Stimulated activated CD8-positive, alpha-beta memory T cell treated with anti-CD3 and anti-CD28 coated beads, Interleukin-2, amount 100 ng/mL, for 48 hours (primary cell): ENCODE data around the gene TUB.

Source experiments
- DNase-seq, 2 donors: peaks; one replicate each; pipeline ENCODE4 v3.0.0-alpha.2; 2020; ENCODE audit warnings: low read depth in 2 of 2

TUB gene

DNA sequence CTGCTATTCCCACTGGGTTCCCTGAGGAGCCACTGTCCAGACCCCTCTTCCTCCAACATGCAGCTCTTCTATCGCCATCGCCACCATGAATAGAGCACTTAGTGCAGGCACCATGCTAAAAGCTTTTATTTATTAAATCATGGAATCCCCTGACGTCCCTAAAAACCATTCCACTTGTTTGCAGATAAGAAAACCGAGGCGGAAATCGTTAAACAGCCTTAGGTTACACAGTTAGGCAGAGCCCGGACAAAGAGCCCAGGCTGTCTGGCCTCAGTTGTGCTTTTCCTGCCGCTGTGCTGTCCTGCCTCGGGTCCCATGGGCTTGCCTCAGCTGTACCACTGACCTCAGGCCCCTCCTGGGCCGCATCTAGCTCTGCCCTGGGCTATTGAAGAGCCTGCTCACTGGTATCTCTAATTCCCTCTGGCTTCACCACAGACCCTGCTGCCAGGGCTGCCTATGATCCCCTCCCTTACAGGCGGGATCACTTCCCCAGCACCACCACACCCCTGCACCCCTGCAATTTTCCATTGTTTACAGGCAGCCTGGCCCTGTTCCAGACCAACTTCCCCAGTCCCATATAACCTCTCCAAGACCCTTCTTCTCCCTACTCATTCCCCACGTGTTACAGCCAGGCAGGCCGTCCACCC lies 13.0 kb upstream of the TUB start:
- DNase-seq: no peak

DNA sequence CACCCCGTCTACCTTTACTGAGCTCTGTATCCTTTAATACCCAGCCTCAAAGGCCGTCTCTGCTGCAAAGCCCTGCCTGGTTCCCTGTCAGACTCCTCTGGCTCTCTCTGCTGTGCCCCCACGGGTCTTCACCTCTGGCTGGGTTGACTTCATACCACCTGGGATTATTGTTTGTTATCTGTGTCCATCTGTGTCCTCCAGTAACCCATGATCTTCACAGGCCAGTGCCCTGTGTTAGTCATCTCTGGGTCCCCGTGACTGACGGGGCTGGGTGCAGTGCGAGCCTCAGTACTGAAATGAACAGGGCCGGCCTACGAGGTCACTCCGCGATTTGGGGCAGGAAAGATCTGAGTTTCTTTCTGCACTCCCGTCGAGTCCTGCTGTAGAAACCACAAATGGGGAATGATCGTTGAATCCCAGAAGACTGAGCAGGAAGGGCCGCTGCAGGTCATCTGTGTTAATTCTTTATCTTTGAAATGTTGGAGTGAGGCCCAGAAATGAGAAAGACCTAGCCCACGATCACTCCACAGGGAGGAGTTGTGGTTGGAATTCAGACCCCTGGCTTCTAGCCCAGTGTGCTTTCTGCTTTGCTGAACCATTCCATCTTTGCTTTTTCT lies 12.3 kb upstream of the TUB start:
- DNase-seq: no peak

DNA sequence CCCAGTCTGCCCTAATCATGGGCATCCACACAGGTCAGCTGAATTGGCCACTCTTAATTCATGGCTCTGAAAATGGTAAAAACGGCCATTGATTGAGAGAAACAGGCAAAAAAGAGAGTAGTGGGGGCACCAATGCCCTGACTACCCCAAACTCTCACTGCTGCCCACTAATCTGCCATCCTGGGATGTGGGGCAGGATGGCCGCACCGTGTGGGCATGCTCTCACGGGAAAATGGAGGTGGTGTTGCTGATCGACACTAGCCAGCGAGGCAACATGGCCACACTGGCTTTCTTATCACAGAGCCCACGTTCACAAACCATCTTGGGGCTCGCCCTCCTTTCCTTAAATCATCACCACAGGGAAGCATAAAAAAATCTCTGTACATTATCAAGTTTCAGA lies 11.2 kb upstream of the TUB start:
- DNase-seq: no peak

DNA sequence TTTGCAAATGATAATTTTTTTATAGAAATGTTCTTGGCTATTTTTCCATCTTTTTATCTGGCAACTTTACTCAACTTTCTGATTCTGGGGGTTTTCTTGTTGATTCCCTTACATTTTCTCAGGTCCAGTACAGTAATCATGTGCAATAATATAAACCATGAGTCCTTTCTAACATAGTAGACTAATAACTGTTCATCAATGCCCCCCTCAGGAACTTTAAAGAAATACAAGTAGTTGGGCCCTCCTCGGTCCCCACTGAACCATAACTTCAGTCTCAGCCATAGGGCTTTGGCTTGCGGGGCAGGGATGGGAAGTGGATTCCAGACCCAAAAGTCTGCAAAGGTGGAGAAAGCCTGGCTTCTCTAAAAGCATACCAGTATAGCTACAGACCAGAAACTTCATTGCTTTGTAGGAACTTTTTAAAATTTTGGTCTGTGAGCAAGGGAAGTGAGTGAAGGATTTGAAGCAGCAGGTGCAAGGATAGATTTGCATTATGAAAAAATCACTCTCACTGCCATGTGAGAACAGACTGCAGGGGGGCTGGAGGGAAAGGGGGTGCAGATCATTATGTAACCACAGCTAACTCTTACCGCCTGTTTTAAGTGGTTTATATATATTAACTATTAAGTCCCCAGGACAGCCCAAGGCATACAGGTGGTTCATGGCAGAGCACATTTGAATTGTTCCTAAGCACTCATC lies 10.4 kb upstream of the TUB start:
- no peak for DNase-seq

DNA sequence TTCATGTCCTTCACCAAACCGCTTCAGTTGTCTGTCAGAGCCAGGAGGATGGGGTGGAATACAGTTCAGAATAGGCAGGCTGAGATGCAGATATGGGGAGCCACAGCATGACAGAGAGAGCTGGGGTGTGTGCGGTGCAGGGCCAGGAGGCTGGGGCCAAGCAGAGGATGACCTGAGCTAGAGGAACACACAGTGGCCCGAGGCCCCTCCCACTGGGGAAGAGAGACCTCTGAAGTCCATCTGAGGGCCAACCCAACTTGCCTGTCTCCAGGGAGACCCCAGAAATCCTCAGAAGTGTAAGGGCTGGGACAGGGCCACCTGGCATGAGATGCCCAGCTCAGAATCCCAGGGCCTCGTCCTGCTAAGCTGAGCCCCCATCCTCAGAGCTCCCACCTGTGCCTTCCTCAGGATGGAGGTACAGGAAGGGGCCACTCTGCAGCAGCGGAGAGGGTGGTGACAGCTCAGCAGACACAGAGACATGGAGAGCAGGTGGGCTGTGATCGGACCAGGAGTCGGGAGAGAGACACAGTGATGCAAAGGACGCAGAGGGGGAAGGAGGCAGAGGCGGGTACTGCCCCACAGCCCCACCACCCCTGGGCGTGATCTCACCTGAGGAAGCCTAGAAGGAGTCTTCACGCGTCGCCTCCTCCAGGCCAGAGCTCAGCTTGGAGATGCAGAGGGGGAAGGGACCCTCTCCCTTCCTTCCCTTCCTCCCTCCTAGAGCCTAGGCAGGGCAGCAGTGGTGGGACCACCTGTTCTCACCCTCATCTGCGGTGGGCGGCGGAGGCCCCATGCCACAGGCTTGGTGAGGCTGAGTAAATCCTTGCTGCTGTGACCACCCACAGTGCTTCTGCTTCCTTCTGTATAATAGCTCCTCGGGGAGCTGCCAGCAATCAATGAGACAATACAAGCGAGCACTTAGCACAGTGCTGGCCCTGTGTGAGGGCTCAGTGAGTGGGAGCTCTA lies 9.1 kb upstream of the TUB start:
- no peak for DNase-seq

DNA sequence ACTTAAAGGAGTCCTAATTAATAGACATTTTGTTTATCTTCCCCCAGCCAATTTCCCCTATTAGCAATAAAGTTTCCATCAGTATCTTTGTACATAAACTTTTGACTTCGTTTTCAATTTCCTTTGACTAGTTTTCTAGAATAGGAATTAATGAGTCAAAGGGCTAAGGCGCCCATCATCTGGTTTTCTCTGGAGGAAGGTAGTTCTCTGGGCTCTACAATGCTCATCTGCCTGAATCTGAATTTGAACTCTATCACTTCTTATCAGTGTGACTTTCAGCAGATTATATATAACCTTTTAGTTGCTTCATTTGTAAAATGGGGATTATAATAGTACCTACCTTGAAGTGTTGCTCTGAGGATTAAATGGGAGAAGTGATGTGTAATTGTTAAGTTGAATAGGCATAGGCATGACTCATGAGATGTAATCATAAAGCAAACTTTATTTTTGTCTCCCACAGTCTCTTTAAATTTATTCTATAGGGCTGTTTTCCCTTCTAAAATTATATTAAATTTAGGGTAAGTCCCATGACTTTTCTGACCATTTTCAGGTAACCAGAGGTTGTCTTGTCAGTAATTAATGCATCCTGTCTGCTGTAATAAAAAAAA lies 5.8 kb upstream of the TUB start:
- no peak for DNase-seq

DNA sequence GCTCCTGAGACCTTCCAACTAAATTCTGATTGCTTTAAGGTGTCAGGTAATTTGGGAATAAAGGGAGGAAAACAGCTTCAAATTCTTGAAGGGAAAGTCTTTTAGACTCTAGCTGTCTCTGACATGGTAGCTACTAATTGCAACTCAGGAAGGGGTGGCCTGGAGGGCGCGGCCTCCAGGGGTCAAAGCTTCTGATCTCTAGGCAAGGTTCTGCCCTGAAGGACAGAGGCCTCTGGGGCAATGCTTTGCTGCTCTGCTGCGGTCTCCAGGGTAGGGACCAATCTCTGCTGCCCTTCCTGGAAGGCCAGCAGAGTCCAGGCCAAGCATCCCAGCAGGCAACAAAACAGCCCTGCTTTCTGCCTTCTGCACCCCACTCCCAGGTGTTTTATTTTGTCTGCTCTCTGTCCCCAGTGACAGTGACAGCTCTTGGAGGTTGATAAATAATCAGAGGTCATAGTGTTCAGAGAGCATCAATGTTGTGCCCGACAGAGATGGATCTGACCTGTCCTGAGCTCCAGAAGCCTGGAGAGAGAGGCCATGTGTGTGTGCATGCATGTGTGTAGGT lies 1.8 kb upstream of the TUB start:
- no peak for DNase-seq

DNA sequence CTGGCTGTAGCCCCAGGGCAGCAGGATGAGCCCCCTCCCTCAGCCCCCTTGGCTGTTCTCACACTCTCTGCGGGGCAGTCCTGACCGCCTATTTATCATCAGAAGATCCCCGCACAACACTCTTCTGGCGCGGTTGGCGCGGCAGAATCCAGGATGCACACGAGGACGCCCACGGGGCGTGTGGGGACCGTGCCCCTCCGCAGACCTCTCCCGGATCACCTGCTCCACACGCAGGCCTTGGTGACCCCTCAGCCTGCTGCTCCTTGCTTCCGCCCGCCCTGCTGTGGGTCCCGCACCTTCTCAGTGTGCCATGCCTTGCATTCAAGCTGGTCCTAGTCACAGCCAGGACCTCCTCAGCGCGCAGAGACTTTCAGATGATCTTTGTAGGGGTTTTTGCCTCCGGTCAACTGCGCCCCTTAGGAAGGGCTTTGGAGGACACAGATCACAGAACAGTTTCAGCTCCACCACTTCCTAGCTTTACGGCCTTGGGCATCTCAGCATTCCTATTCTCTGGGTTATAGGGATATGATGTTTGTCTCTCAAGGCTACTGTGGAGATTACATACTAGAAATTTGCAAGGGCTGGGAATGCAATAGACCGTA lies 841 bp upstream of the TUB start:
- DNase-seq: no peak

DNA sequence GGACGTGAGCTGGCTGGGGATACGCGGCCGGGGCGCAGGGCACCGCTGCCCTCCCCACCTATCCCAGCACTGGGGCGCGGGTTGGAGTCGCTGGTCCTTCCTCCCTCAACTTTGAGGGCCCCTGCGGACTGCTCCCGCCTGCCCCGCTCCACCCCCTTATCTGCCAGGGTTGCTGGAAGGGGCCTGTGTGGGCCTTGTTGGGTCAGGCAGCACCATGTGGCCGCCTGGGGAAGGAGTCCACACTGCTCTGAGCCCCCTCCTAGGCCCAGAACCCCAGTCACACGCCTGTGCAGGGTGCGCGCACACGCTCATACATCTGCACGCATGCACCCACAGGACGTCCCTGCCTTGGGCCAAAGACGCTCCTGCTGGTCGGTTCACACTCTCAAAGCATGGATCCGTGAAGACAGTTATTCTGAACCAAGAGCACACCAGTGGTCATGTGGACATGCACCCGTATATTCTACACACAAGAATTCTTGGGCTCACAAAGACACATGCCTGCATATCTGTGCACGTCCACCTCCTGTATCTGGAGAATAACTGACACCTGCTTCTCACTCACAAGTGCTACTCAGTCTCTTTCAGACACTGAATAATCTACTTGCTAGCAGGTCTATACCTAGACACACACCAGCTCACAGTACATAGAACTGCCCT lies 710 bp downstream of the TUB start:
- DNase-seq: no peak

DNA sequence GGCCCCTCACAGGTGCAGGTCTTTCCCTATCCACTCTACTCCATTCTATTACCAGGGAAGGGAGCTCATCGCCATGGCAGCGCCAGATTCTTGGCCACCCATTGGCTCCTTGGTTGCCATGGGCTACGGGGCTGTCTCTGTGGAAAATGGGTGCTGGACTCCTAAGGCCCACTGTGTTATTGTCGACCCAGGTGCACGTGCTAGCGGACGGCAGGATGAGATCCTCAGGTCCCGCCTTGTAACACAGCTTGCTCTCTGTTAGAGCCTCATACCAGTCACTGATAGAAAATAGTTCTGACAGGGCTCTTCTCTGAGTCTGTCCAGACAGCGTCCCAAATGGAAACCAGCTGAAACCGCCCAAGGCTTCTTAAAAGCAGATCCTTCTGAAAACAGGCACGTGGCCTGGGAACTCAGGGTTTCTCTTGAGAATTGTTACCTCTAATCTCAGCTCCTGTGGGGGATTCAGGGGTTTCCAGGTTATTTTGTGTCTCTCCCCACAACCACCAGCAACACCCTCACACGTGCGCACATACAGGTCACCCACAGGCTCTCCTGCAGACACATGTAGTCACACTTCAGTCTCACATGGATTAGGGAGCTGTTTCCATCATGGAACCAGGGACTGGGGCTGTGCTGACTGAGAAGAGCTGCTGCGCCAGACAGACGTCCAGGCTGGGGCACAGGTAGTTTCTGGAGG lies 1.5 kb downstream of the TUB start:
- DNase-seq: no peak

DNA sequence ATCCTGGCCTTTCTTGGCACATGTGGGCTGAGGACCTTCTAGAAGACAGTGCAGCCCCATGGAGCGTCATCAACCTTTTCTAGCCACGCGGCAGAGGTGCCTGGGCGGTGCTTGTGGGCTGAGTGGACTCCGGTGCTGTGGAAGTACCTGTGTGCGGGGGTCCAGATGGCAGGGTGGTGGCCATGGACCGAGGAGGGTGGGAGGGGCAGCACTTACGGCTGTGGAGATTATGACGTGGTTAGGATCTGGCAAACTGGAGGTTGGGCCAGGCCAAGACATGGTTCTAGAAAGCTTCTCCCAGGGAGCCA lies 2.0 kb downstream of the TUB start:
- no peak for DNase-seq

DNA sequence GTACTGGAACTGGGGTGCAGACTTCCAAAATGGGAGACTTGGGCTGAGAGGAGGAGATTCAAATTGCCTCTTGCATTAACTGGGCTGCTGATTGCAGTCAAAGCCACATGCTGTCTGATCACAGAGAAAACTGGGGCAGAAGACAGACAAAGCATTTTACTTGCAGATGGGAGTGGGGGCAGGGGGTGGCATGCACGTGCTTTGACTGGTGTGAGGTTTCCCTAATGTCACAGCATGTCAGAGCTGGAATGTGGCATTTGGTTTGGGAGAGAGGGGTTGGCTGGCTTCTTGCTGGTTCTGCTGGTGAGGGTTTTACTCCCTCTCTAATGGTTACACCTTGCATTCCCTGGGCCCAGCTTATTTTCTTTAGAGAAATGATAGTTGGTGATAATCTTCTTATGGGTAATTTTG lies 2.9 kb downstream of the TUB start:
- DNase-seq: no peak

DNA sequence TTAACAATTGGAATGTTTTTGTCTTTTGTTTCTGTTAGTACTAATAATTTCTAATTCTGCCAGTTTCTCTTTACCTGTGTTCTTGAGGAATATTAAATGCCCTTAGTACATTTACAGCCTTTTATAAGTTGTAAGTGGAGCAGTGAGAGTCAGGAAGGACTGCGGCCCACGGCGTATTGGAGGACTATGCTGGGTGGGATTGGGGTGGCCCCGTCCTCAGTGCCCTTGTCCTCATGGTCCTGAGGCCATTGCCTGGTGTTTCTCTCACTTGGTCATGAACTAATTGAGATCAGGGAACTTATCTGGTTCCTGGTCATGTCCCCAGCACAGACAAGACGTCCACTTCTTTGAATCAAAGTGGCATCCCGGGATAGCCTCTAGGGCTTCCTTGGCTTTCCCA lies 3.3 kb downstream of the TUB start:
- no peak for DNase-seq

DNA sequence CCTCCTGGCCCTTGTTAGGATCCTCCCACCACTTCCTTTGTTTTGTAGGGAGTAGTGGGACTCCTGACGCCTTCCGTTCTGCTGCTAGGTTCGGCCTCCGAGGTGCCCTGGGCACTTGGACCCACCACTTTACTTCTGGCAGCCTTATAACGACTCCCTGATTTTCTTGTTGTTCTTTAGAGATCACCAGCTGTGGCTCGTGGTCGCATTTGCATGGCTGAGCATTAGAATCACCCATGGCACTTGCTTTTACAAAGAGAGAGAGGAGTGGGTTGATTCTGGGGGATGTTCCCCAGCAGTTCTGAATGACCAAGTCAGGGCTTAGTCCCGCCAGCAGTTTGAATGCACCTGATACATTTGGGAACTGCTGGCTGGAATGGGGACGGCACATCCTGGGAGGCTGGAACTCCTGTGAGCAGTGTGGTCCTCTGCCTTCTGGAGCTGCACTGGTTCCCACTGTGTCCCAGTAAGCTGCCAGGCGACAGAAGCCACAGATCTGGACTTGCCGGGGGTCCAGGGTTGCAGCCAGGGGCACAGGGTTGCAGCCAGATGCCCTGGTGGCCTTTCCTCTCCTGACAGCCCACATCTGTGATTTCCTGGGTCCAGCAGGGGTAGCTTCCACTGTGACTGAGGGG lies 4.1 kb downstream of the TUB start:
- no peak for DNase-seq

DNA sequence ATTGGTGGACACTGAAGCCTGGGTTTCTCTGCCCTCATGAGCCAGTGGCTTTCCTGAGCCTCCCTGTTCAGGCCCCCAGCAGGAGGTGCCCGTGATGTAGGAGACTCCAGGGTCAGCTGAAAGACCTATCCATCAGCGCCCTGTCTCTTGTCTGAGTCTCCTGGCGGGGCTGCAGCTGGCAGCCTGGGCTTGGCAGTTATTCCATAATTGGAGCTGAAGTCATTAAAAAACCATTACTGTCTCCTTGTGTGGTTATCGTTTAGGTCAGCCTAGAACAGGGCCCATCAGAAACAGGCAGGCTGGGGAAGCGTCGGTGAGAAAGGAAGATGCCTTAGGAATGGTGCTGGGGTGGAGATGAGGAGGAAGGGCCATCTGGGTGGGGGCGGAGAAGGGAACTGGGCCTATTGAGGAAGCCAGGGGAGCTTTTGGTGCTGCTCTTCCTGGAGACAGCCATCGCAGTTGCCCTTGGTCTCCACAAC lies 5.0 kb downstream of the TUB start:
- DNase-seq: no peak

DNA sequence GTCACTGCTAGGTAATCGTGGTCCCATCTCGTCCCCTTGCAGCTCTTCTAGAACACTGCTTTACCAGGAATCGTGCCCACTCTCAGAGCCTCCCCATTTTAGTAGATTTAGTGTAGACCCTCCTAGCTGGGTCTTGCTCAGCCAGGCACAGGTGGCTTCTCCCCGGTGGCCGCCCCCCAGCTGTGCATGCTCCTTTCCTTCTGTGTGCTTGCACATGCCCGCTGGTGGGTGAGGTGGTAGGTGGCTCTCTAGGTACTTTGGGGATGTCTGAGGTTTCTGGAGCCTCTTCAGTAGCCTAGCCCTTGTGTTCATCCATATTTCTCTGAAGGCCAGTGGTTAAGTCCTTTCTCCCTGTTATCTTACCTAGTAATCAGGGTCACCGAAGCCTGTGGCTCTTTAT lies 5.6 kb downstream of the TUB start:
- DNase-seq: no peak

DNA sequence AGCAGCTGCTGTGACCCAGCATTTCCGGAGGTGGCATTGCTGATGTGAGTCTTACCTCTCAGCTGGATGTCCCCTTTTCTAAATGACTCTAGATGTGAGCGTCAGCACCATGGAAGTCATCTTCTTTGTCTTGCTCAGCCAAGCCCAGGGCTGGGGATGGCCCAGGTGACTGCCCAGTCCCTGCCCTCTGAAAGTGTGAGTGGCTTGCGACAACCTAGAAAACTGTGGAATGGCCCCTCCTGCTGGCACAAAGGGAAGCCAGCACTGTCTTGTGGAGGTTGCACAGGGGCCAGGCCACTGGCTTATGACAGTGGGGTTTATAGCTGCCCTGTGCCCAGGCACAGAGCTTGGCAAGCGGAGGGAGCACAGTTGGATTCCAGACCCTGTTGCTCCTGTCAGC lies 6.2 kb downstream of the TUB start:
- DNase-seq: no peak

DNA sequence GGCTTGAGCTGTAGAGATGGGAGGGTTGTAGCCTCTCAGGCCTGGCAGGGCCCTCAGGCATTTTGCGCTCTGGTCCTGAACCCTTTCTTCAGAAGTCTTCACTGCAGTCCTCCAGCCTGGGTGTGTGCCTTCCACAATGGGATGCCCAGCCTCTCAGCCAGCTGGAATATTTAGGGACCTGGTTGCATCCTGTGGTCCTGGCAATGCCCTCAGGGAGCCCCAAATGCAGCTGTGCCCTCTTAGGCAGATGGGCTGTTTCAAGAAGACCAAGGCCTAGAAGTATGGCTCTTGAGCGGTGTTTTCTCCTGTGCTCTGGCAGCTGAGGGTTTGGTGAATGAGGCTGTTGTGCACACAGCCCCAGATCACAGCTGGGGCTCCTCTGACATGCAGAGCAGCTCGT lies 6.7 kb downstream of the TUB start:
- no peak for DNase-seq

DNA sequence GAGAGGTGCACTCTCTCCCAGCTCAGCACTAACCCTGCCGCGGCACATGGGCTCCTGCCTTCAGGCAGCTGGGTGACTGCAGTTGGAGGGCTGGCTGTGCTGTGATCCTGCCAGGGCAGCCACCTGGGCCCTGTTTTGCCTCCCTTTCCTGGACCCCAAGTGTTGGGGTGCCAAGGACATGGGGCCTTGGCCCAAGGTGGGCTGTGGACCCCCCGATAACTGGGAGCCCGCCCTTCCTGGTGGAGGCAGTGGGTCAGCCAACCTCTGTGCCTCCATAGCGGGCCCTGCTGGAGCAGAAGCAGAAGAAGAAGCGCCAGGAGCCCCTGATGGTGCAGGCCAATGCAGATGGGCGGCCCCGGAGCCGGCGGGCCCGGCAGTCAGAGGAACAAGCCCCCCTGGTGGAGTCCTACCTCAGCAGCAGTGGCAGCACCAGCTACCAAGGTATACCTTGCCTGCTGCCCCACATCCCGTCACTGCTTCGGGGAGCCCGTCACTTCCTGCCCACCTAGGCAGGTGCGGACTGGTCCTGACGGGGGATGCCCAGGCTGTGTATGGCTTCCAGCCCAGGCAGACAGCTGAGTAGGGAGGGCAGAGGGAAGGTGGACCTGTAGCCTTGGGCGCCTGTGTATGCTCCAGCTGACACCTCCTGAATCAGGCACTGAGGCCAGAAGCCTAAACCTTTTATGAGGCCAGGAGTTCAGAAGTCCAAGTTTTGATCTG lies 8.9 kb downstream of the TUB start:
- no peak for DNase-seq
